ENCODE results near the gene FKRP.
"Not testable (repeated sequence)": the region's sequence is repeated elsewhere in the genome, so short reads cannot be mapped to it uniquely, and the experiment has no call there.

Gene FKRP

GRCh38 chr19:46755853-46756543 is 10.1 kb downstream of the FKRP start:
- DNase-seq (ENCODE audit: low read depth in 2 of 2): no peak

DNA sequence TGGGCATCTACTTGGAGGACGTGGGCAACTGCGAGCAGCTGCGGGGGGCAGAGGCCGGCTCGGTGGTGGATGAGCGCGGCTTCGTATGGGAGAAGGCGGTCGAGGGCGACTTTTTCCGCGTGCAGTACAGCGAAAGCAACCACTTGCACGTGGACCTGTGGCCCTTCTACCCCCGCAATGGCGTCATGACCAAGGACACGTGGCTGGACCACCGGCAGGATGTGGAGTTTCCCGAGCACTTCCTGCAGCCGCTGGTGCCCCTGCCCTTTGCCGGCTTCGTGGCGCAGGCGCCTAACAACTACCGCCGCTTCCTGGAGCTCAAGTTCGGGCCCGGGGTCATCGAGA is 10.7 kb downstream of the FKRP start:
- DNase-seq (ENCODE audit: low read depth in 2 of 2): no peak

GRCh38 chr19:46759206-46759605 is 13.3 kb downstream of the FKRP start:
- DNase-seq (ENCODE audit: low read depth in 2 of 2): no peak

DNA sequence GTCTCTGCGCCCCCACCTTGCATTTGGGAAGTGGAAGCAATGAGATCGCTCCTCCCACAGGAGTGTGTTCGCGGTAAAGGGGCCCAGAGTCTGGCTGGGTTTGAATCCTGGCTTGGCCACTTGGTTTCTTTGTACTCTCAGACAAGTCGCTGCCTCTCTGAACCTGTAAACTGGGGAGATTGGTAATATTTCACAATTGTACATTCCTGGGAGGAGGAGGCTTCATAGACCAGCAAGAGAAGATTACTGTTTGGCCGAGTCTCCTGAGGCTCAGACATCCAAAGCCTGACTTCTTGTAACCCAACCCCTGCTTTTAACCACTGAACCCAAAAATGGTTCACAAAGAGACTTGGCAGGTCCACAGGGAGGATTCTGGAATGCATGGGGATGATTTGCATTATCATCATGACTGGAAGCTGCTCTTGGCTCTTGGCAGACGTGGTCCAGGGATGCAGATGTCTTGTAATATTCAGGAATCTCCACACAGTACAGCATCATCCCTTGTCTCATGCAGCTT is 14.0 kb downstream of the FKRP start:
- no peak for DNase-seq (ENCODE audit: low read depth in 2 of 2)

DNA sequence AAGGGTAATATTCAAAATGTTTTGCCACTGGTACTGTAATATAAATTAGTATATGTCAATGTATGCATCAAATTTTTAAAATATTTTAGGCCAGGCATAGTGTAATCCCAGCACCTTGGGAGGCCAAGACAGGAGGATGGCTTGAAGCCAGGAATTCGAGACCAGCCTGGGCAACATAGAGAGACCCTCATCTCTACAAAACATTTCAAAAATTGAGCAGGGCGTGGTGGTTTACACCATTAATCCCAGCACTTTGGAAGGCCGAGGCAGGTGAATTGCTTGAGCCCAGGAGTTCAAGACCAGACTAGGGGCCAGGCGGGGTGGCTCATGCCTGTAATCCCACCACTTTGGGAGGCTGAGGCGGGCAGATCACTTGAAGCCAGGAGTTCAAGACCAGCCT is 14.5 kb downstream of the FKRP start:
- no peak for DNase-seq (ENCODE audit: low read depth in 2 of 2)

GRCh38 chr19:46760897-46761296 is 15.0 kb downstream of the FKRP start:
- not testable (repeated sequence) for DNase-seq (ENCODE audit: low read depth in 2 of 2)

GRCh38 chr19:46761418-46761831 is 15.6 kb downstream of the FKRP start:
- DNase-seq (ENCODE audit: low read depth in 2 of 2): no peak

- no peak for DNase-seq (ENCODE audit: low read depth in 2 of 2)
Observed at GRCh38 chr19:46762245-46762890, 16.5 kb downstream of the FKRP start.

- no peak for DNase-seq (ENCODE audit: low read depth in 2 of 2)
Observed at GRCh38 chr19:46764817-46765291, 19.0 kb downstream of the FKRP start.

DNA sequence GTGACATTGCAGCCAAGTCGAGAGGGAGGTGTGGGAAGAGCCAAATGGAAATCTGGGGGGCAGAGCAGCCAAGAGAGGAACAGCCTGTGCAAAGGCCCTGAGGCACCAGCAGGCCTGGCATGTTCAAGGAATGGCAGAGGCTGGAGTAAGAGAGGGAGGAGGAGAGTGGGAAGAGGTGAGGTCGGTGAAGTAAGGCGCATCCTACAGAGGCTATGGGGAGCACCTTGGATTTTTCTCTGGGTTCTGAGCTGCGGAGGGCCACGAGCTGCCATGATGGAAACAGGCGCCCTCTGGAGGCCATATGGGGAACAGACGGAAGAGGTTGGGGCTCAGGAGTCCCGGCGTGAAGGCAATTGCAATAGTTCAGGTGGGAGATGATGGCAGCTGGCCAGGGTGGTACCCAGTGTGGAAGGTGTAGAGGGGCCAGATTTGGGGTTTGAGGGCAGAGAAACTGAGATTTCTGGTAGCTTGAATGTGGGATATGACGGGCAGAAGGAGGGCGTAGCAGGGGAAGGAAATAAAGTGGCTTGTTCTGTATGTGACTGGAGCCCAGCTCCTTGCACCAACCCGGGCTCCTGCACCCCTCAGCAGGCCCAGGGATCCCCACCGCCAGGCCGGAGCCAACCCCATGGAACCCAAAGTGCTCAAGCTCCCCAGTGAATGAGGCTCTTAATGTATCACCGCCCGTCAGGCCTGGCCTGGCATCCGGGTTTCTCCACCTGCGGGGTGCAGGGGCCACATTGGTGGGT is 20.9 kb downstream of the FKRP start:
- DNase-seq (ENCODE audit: low read depth in 2 of 2): no peak

DNA sequence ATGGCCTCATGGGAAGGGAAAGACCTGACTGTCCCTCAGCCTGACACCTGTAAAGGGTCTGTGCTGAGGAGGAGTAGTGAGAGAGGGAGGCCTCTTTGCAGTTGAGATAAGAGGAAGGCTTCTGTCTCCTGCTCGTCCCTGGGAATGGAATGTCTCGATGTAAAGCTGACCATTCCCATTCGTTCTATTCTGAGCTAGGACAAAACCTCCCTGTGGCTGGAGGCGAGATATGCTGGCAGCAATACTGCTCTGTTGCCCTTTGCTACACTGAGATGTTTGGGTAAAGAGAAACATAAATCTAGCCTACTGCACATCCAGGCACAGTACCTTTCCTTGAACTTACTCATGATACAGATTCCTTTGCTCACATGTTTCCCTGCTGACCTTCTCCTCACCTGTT is 22.9 kb downstream of the FKRP start:
- not testable (repeated sequence) for DNase-seq (ENCODE audit: low read depth in 2 of 2)

GRCh38 chr19:46772170-46773017 is 26.5 kb downstream of the FKRP start:
- no peak for DNase-seq (ENCODE audit: low read depth in 2 of 2)

DNA sequence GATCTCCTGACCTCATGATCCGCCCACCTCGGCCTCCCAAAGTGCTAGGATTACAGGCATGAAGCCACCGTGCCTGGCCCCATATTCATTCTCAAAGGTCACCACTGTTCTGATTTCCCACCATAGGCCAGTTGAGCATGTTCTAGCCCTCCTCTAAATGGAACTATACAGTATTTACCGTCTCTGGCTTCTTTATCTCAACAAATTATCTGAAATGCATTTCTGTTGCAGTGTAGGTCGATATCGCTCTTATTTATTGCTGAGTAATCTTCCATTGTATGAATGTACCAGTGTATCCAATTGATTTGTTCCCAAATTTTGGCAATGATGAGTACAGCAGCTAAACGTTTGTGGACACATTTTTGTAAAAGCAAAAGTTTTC is 27.2 kb downstream of the FKRP start:
- no peak for DNase-seq (ENCODE audit: low read depth in 2 of 2)

DNA sequence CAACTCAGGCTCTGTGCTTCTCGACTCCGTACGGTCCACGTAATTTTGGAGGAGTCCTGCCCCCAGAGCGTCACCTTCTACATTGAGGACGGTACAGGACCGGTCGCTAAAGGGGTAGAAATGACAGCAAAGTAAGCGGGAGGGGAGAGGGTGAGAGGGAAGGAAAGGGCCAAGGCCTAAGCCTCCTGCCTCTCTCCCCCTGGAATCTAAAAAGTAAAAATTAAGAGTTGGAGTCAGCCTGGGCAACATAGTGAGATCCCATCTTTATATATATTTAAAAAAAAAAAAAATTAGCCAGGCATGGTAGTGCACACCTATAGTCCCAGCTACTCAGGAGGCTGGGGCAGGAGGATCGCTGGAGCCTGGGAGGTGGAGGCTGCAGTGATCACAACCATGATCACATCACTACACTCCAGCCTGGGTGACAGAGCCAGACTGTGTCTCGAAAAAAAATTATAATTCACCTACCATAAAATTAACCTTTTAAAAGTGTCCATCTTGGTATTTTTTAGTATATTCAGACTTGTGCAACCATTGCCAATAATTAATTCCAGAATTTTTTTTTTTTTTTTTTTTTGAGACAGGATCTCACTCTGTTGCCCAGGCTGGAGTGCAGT is 29.9 kb downstream of the FKRP start:
- no peak for DNase-seq (ENCODE audit: low read depth in 2 of 2)

- DNase-seq (ENCODE audit: low read depth in 2 of 2): no peak
Observed at GRCh38 chr19:46776927-46777911, 31.4 kb downstream of the FKRP start.

DNA sequence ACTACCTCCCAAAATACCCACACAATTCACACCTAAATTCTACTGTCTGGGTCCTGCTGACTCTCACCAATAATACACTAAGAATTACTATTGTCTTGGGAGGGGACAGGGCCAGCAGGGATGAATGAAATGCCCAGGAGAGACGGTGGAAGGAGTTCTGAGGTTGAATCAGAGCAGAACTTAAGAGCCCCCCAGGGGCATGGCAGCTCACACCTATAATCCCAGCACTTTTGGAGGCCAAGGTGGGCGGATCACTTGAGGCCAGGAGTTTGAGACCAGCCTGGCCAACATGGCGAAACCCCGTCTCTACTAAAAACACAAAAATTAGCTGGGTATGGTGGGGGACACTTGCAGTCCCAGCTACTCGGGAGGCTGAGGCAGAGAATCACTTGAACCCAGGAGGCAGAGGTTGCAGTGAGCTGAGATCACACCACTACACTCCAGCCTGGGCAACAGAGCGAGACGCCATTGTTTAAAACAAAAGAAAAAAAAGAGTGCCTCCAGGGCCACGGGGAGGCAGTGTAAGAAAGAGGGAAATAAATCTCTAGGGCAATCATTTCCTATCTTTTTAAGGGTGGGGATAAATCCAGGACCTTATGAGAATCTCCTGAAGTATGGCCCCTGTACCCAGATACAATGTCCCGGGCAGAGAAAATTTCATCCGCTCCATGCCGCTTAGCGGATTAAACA is 32.2 kb downstream of the FKRP start:
- DNase-seq (ENCODE audit: low read depth in 2 of 2): not testable (repeated sequence)

DNA sequence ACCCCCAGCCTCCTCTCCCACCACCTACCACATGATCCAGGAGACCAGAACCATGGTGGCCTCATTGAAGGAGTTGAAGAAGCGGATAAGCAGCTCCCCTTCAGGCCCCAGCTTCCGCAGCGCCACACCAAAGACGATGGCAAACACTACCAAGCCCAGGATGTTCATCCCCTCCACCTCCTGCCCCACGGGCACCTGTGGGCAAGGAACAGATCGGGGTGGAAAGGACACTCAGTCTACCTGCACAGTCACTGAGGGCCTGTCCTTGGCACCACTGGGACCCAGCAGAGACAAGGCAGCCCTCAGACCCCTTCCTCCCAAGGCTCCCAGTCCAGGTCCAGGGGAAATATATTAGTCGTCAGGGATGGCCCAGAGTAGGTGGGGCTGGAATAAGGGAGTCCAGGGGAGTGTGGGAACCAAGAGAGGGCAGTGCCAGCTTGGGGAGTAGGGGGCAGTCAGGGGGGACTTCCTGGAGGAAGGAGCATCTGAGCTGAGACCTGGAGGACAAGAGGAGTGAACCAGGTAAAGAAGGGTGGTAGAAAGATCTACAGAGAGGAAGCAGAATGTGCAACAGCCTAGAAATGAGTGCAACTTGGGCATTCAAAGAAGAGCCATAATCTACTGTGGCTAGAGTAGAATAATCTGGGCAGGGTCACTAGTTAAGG is 36.6 kb downstream of the FKRP start:
- DNase-seq (ENCODE audit: low read depth in 2 of 2): no peak

- no peak for DNase-seq (ENCODE audit: low read depth in 2 of 2)
Observed at GRCh38 chr19:46783670-46784069, 37.8 kb downstream of the FKRP start.

Data from stimulated activated CD4-positive, alpha-beta T cell treated with anti-CD3 and anti-CD28 coated beads, Interleukin-1b, Interleukin-23, amount 100 ng/mL, for 1 hour (primary cell).